Measurements from ENCODE around the gene GPR156. TPM values are rescaled to one million over a fixed set of nuclear protein-coding genes. Genes with fewer than 3 reads are reported as not detected.

The GPR156 gene
- polyA plus RNA-seq, 1 of the 3 experiments (the other 2 are of a cell fraction) = 0.31 TPM

DNA sequence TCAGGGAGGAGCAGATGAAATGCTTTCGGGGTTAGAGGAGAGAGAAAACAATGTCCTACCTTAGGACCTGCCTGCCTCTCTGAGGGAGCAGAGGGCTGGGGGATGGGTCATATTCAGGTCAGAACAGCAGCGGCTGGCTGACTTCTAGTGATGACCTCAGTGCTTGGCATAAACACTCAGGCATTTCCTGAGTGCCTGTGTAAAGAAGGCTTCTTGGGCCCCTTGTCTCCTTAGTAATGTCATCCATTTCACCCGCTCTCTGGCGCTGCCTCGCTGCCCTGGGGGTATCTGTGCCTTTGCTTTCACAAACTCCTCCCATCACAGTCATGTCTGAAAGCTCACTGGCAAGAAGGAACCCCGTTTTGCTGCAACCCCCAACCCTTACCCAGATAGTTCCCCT is 107.9 kb downstream of the GPR156 start (continued):
- TF ChIP-seq NRF1 (IDR thresholded peaks at IDR 0.05; ENCODE audit: low read depth, low read length) (no peak), RFX5 (IDR thresholded peaks at IDR 0.05; ENCODE audit: low read length) (no peak)
- TF ChIP-seq, protein P1, sequence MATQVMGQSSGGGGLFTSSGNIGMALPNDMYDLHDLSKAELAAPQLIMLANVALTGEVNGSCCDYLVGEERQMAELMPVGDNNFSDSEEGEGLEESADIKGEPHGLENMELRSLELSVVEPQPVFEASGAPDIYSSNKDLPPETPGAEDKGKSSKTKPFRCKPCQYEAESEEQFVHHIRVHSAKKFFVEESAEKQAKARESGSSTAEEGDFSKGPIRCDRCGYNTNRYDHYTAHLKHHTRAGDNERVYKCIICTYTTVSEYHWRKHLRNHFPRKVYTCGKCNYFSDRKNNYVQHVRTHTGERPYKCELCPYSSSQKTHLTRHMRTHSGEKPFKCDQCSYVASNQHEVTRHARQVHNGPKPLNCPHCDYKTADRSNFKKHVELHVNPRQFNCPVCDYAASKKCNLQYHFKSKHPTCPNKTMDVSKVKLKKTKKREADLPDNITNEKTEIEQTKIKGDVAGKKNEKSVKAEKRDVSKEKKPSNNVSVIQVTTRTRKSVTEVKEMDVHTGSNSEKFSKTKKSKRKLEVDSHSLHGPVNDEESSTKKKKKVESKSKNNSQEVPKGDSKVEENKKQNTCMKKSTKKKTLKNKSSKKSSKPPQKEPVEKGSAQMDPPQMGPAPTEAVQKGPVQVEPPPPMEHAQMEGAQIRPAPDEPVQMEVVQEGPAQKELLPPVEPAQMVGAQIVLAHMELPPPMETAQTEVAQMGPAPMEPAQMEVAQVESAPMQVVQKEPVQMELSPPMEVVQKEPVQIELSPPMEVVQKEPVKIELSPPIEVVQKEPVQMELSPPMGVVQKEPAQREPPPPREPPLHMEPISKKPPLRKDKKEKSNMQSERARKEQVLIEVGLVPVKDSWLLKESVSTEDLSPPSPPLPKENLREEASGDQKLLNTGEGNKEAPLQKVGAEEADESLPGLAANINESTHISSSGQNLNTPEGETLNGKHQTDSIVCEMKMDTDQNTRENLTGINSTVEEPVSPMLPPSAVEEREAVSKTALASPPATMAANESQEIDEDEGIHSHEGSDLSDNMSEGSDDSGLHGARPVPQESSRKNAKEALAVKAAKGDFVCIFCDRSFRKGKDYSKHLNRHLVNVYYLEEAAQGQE (IDR thresholded peaks at IDR 0.05; ENCODE audit: low read depth, low read length) = peak; percentile 46; the same call in 1 of the 2 replicates
- TF ChIP-seq, protein P2, sequence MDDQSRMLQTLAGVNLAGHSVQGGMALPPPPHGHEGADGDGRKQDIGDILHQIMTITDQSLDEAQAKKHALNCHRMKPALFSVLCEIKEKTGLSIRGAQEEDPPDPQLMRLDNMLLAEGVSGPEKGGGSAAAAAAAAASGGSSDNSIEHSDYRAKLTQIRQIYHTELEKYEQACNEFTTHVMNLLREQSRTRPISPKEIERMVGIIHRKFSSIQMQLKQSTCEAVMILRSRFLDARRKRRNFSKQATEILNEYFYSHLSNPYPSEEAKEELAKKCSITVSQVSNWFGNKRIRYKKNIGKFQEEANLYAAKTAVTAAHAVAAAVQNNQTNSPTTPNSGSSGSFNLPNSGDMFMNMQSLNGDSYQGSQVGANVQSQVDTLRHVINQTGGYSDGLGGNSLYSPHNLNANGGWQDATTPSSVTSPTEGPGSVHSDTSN (IDR thresholded peaks at IDR 0.05) = peak; percentile 68

DNA sequence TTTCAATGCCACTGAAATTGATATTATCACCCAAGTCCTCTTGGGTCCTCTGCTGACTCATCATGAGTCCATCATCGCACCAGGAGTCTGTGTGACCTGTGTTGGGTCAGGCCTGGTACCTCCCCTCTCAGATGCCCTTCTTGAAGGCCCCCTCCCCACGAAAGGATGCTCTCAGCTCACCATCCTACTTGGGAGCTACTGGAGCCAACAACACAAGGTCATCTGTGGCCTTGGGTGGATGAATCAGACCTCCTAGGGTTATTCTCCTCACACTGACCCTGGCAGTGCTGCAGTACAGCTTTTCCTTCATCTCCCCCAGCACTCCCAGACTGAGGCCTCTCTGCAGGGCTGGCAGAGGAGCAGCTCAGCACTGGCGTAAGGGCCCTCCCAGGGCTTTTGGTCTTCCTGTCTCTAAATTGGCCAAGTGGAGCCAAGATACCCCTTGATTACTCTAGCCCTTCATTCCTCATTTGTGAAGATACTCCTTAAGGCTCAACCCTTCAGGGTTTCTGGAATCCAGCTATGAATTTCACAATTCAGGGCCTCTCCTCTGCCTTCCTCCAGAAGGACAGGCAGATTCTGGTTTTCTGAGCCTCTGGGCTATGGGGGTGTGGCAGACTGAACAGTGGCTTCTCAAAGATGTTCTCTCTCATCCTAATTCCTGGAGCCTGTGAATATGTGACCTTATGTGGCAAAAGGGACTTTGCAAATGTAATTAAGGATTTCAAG is 110.0 kb downstream of the GPR156 start:
- WGBS (ENCODE audit: low lambda C conversion rate) = 66% methylated on average over 2 of the region's 3 CpGs
- no peak for DNase-seq
- H3K27me3 ChIP-seq (ENCODE audit: insufficient read depth) = no peaks in the 10 kb centered on the region
- H3K9ac ChIP-seq = no peak overlapping the region
- peaks cover 4 to 15% of the 10 kb centered on the region in 2 experiments; a peak in 3 of 4 replicates for H3K4me1 ChIP-seq (ENCODE audit: control insufficient read depth in 1 of 2, insufficient read depth in 2 of 2, low read depth in 1 of 2, low read length in 1 of 2)
- no peak overlapping the region for H3K4me3 ChIP-seq (ENCODE audit: low read depth in 2 of 2, low read length in 1 of 2)
- no peaks in the 10 kb centered on the region for H4K20me1 ChIP-seq (ENCODE audit: insufficient read depth)
- no peak overlapping the region for H2AFZ ChIP-seq (ENCODE audit: low read depth)
- peak overlapping the region in 1 of 2 experiments; percentile 43; a peak in 2 of 4 replicates for H3K27ac ChIP-seq (ENCODE audit: low read depth in 2 of 2, low read length in 1 of 2)
- H3K4me2 ChIP-seq = no peak overlapping the region
- no peaks in the 10 kb centered on the region for H3K9me2 ChIP-seq
- ChIA-PET POLR2A (no interaction called here), CTCF (no interaction called here)
- TF ChIP-seq RFX5 (IDR thresholded peaks at IDR 0.05; ENCODE audit: low read length) (no peak), FOSL2 (IDR thresholded peaks at IDR 0.05; ENCODE audit: borderline replicate concordance, low read depth) (peak; percentile 15; the same call in 1 of the 2 replicates)
- H3K9me3 ChIP-seq = no peaks in the 10 kb centered on the region
- no peaks in the 10 kb centered on the region for H3K79me2 ChIP-seq (ENCODE audit: insufficient read depth)
- no peaks in the 10 kb centered on the region for H3K36me3 ChIP-seq (replicated peaks in 1 of 2; ENCODE audit: control insufficient read depth in 1 of 2, insufficient read depth in 2 of 2, low read length in 1 of 2)
- H3F3A ChIP-seq (replicated peaks; ENCODE audit: insufficient read depth) = peaks cover 13% of the 10 kb centered on the region

DNA sequence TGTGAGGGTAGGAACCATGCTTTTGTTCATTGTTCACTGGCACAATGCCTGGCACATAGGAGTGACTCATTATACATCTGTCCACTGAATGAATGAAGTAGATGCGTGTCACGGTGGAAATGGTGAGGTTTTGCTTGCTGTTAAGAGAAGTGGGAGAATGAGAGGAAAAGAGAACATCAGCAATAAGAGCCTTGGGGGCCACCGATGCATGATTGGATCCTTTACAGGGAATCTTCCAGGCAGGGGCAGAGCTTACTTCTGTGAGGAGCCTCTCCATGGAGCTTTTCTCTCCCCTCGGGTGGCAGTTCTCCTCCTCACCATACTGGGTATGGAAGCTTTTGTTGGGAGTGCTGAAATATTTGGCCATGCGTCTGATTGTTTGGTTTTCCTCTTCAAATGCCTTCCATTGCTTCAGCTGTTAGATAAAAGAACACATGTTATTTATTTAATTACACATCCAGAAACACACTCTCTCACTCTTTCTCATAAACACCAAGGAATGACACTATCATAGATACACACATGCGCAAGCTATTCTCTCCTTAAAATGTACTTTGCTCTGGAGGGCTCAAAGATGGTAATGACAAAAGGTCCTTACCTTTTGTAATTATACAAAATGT is 111.9 kb downstream of the GPR156 start:
- Histone ChIP-seq H3K79me2 (ENCODE audit: insufficient read depth) (no peaks in the 10 kb centered on the region), H3K27me3 (ENCODE audit: insufficient read depth) (no peaks in the 10 kb centered on the region), H3K9me2 (no peaks in the 10 kb centered on the region), H3K36me3 (replicated peaks in 1 of 2; ENCODE audit: control insufficient read depth in 1 of 2, insufficient read depth in 2 of 2, low read length in 1 of 2) (no peaks in the 10 kb centered on the region), H3K9ac (no peak overlapping the region), H3K4me3 (ENCODE audit: low read depth in 2 of 2, low read length in 1 of 2) (no peak overlapping the region), H3K4me2 (no peak overlapping the region), H3K27ac (ENCODE audit: low read depth in 2 of 2, low read length in 1 of 2) (no peak overlapping the region), H3K4me1 (ENCODE audit: control insufficient read depth in 1 of 2, insufficient read depth in 2 of 2, low read depth in 1 of 2, low read length in 1 of 2) (peaks cover 4 to 17% of the 10 kb centered on the region in 2 experiments; a peak in 3 of 4 replicates), H2AFZ (ENCODE audit: low read depth) (no peak overlapping the region), H3F3A (replicated peaks; ENCODE audit: insufficient read depth) (peaks cover 13% of the 10 kb centered on the region), H4K20me1 (ENCODE audit: insufficient read depth) (no peaks in the 10 kb centered on the region), H3K9me3 (no peaks in the 10 kb centered on the region)
- CTCF ChIA-PET = interaction anchor here (1.4 kb wide), 1 partner anchor 281 kb away, joined by 4 read pairs; no protein-coding TSS in a partner anchor
- POLR2A ChIA-PET = interaction anchor here (0.5 kb wide), 1 partner anchor 42 kb away, joined by 6 read pairs; no protein-coding TSS in a partner anchor
- WGBS (ENCODE audit: low lambda C conversion rate) = 90% methylated on average over 6 of the region's 6 CpGs
- no peak for DNase-seq
- no peak for TF ChIP-seq FOSL2 (IDR thresholded peaks at IDR 0.05; ENCODE audit: borderline replicate concordance, low read depth)
- TF ChIP-seq GABPA (IDR thresholded peaks at IDR 0.05; ENCODE audit: low read depth) = no peak
- no peak for TF ChIP-seq EZH2phosphoT487 (IDR thresholded peaks at IDR 0.05; ENCODE audit: borderline replicate concordance, low read depth)
- no peak for TF ChIP-seq SIN3A (IDR thresholded peaks at IDR 0.05; ENCODE audit: borderline replicate concordance, low read depth, low read length)
- TF ChIP-seq MEF2A (IDR thresholded peaks at IDR 0.05; ENCODE audit: borderline replicate concordance, low read depth) = no peak
- TF ChIP-seq TEAD4 (IDR thresholded peaks at IDR 0.05; ENCODE audit: borderline replicate concordance, insufficient read depth) = no peak
- no peak for TF ChIP-seq YY1 (IDR thresholded peaks at IDR 0.05; ENCODE audit: low read depth)
- TF ChIP-seq RFX5 (IDR thresholded peaks at IDR 0.05; ENCODE audit: low read length) = no peak
- TF ChIP-seq CHD2 (IDR thresholded peaks at IDR 0.05; ENCODE audit: low read length, partially characterized antibody) = no peak
- TF ChIP-seq, protein P3, sequence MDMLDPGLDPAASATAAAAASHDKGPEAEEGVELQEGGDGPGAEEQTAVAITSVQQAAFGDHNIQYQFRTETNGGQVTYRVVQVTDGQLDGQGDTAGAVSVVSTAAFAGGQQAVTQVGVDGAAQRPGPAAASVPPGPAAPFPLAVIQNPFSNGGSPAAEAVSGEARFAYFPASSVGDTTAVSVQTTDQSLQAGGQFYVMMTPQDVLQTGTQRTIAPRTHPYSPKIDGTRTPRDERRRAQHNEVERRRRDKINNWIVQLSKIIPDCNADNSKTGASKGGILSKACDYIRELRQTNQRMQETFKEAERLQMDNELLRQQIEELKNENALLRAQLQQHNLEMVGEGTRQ (IDR thresholded peaks at IDR 0.05; ENCODE audit: borderline replicate concordance, low read depth, low read length) = no peak
- TF ChIP-seq, protein P4, sequence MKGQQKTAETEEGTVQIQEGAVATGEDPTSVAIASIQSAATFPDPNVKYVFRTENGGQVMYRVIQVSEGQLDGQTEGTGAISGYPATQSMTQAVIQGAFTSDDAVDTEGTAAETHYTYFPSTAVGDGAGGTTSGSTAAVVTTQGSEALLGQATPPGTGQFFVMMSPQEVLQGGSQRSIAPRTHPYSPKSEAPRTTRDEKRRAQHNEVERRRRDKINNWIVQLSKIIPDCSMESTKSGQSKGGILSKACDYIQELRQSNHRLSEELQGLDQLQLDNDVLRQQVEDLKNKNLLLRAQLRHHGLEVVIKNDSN (IDR thresholded peaks at IDR 0.05; ENCODE audit: borderline replicate concordance, low read depth) = no peak
- TF ChIP-seq TCF12 (IDR thresholded peaks at IDR 0.05) = no peak
